HG02759 (cell line): ENCODE results near the gene USP31.

Experiments
- ATAC-seq: cut with Tn5 transposase; IDR thresholded peaks from one replicate; pipeline ENCODE4 v1.9.1; 2021; ENCODE audit warnings: mild to moderate bottlenecking, moderate library complexity; ENCODE audit not compliant: unreplicated experiment

The USP31 gene

DNA sequence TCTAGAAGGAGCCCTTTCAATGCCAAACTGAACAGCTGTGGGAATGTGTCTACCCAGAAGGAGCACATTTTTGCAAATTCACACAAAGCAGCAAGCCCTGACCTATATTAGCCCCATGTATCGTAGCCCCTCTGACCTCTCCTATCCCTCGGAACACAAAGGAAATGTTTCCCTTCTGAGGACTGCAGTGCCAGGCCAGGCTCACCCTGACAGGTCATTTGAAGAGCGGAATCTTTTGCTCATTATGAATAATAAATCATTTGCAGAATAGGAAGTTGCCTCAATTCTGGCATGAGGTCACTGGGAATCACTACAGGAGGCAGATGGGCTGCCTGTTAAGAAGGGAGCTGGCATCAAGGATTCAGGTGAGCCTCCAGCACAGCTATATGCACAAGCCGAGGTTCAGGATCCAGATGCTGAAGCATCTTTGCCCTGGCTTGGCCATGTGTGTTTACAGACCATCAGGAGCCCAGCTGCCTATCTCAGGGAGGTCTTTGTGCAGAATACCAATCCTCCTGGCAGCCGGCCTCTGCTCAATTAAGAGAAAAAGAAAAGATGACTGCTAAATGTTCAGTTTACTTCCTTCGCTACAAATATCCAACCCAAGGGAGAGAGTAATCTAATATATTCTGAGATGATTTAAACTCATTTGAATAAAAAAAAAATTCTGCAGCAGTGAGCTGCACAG lies 119.4 kb downstream of the USP31 start:
- ATAC-seq, result no peak

- ATAC-seq, result no peak
Measured at GRCh38 chr16:23027386-23027785, 121.9 kb downstream of the USP31 start.

GRCh38 chr16:23026784-23027362 lies 122.4 kb downstream of the USP31 start:
- ATAC-seq, result no peak

GRCh38 chr16:23025692-23026307 lies 123.5 kb downstream of the USP31 start:
- ATAC-seq, result no peak

DNA sequence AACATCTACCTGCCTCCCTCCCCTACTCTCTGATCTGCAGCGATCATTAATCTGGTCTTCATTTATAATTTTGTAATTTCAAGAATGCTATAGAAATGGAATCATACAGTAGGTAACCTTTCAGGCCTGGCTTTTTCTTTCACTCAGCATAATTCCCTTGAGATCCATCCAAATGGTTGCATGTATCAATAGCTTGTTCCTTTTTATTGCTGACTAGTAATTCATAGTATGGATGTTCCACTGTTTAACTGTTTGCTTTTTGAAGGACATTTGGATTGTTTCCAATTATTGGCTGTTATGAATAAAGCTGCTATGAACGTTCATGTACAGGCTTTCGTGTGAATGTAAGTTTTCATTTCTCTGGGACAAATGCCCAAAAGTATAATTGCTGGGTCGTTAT lies 125.2 kb downstream of the USP31 start:
- ATAC-seq, result no peak

- no peak for ATAC-seq
Measured at GRCh38 chr16:23020084-23020483, 129.2 kb downstream of the USP31 start.

DNA sequence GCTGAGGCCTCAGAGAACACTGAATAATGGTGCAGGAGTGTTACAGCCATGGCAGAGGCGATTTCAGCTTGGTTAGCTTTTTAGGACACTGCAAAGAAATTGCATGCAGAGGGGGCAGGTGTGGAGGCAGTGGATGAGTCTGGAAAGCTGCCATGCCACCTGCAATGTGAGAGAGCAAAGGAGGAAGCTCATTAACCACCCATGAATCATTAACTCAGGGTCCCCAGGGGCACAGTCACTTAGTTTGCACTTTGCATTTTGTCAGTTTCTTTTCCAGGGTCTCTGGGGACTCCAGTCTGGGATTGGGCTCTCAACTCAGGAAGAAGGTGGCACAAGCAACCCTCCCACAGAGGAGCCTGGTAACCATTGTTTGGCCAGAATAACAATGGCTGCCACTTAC lies 132.9 kb downstream of the USP31 start:
- ATAC-seq, result no peak

- ATAC-seq, result peak; percentile 56
Measured at GRCh38 chr16:23015580-23015979, 133.7 kb downstream of the USP31 start.

GRCh38 chr16:23014592-23014991 lies 134.7 kb downstream of the USP31 start:
- ATAC-seq, result no peak
